EL (cell line): Measurements from ENCODE around the gene CCDC169.

Source experiments
- DNase-seq: peaks from one replicate; pipeline ENCODE4 v3.0.0-alpha.2; 2016

The CCDC169 gene

GRCh38 chr13:36242761-36243160, 54.9 kb downstream of the CCDC169 start:
- no peak for DNase-seq

GRCh38 chr13:36231236-36231635, 66.4 kb downstream of the CCDC169 start:
- no peak for DNase-seq

DNA sequence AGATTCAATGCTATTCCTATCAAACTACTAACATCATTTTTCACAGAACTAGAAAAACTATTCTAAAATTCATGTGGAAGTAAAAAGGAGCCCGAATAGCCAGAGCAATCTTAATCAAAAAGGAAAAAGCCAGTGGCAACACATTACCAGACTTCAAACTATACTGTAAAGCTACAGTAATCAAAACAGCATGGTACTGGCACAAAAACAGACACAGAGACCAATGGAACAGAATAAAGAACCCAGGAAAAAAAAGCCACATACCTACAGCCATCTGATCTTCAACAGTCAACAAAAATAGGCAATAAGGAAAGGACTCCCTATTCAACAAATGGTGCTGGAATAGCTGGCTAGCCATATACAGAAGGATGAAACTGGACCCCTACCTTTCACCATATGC, 72.9 kb downstream of the CCDC169 start:
- DNase-seq: no peak

DNA sequence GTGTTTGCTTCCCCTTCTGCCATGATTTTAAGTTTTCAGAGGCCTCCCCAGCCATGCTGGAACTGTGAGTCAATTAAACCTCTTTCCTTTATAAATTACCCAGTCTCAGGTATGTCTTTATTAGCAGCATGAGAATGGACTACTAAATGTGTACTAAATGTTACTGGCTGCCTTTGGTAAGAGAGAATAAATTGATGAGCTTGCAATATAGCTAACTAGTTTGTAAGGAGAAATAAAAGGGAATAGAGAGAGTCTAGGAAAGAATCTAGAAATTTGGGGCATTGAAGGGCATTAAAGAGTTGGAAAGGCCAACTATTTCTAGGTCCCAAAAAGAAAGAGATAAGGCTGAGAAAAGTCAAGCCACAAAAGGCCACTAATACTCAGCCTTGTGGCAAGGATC, 77.7 kb downstream of the CCDC169 start:
- DNase-seq: no peak

- no peak for DNase-seq
Measured at GRCh38 chr13:36217456-36217855, 80.2 kb downstream of the CCDC169 start.

DNA sequence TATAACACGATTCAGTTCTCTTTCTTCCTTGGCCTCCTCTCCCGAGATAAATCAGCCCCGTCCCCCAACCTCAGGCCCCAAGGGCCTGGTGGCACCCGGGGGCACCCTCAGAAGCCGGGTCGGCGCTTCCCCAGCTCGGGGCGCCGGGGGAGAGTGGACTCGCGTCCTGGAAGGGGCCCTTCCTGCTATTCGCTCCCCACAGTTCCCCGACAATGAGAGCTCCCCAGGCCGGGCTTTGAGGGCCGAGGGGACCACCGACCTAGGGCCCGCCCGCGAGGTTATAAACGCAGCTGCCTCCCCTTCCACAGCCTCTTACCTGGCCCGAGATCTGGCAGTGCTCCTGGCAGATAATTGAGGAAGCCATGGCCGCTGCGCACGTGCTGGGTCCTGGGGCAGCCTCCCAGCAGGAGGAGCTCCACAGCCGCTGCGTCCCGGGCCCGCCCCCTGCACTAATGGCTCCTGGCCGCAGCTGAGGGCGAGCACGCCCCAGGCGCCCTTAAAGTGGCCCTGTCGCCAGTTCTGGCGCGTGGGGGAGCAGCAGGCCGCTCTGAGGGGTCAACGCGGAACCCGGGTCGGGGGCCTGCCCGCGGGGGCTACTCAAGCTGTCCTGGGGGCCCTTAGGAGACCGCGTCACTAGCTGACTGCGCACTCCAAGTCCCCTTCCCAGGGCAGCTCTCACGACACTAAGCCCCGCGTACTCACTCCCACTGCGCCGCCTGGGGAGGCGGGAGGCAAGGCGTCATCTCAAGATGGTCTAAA, 83.3 kb downstream of the CCDC169 start, which contains the start of gene SOHLH2:
SOHLH2 (minus strand) TSS at position 394 of the 759 bp plus-strand sequence; CDS start at position 364, 30 bp downstream.
- DNase-seq: no peak

DNA sequence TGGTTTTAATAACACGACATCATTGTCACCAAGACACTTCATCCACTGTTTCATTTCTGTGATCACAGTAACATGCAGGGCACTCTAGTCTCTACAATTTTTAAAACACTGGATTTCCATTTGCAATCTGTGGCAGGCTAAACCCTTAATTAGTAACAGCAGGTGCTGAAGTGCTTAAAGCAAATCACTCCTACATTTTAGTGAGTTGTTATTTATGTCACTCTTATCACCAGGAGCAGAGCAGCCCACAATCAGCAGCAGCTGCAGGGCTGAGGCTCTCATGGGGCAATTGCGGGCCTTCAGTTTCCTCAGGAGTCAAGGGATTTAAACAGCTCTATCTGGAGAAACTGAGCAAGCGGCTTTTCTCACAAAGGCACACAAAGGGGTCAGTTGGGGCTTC, 84.8 kb downstream of the CCDC169 start:
- DNase-seq: no peak

- DNase-seq: no peak
Measured at GRCh38 chr13:36211567-36211966, 86.0 kb downstream of the CCDC169 start.

DNA sequence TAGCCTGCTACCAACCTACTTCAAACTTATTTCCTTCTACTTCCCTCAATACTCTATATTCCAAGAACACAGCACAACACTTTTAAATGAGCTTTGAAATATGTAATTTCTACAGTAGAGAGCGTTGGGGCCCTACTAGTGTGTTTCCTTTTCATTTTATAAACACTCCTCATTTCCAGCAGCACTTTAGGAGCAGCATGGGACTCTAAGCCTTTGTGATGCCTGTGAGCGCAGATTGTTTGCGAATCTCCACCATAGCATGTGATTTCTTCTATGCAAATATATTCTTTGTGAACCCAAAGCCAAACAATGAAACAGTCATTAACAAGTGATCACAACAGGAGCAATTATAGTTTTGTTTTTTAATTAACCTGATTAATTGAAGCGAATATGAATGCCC, 86.9 kb downstream of the CCDC169 start:
- no peak for DNase-seq

DNA sequence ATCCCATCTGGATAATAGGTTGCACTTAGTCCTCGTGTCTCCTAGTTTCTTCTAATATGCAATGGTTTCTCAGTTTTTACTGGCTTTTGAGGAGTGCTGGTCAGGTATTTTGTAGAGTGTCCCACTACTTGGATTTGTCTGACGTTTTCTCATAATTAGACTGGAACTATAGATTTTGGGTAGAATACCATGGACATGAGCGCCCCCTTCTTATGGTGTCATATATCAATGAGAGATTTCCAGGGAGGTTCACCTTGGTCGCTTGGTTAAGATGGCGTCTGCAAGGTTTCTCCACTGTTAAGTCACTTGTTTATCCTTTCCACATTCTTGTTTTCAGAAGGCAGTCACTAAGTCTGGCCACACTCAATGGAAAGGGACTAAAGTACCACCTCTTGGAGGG, 89.9 kb downstream of the CCDC169 start:
- no peak for DNase-seq

DNA sequence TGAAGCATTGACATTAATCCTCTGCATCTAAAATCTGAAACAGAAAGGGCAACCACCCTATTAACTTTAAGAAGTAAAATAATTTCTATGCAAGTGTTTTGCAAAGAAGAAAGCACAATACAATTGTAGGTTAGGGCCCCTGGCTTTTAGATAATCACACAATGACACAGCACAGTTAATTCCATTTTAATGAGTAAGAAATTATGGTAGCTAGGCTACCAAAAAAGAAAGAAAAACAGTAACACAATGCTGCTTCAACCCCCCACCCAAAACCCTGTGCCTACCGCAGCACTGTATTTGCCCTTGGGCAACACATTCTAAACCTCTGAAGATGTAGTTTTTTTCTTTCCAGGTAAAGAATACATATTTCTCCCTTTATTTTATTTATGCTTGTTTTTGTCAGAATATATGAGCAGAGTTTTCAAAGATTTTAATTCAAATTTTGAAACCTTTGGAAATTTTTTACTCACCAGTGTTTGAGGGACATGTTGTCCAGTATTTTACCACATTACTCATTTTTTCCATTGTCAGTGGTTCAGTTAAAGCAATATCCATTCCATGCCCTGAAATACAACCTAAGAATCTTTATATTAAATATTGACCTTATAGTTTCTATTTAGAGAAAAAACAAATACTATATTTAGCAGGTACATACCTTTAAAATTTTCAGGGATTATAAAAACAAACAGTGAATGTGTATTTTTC, 104.3 kb downstream of the CCDC169 start:
- DNase-seq: peak; percentile 42

GRCh38 chr13:36192166-36192565, 105.4 kb downstream of the CCDC169 start:
- DNase-seq: no peak

GRCh38 chr13:36190771-36191170, 106.8 kb downstream of the CCDC169 start:
- DNase-seq: no peak

- DNase-seq: no peak
Measured at GRCh38 chr13:36188441-36188840, 109.2 kb downstream of the CCDC169 start.

- no peak for DNase-seq
Measured at GRCh38 chr13:36183901-36184300, 113.7 kb downstream of the CCDC169 start.
